ENCODE data around the gene YTHDF2.

- TF ChIP-seq, protein P1, sequence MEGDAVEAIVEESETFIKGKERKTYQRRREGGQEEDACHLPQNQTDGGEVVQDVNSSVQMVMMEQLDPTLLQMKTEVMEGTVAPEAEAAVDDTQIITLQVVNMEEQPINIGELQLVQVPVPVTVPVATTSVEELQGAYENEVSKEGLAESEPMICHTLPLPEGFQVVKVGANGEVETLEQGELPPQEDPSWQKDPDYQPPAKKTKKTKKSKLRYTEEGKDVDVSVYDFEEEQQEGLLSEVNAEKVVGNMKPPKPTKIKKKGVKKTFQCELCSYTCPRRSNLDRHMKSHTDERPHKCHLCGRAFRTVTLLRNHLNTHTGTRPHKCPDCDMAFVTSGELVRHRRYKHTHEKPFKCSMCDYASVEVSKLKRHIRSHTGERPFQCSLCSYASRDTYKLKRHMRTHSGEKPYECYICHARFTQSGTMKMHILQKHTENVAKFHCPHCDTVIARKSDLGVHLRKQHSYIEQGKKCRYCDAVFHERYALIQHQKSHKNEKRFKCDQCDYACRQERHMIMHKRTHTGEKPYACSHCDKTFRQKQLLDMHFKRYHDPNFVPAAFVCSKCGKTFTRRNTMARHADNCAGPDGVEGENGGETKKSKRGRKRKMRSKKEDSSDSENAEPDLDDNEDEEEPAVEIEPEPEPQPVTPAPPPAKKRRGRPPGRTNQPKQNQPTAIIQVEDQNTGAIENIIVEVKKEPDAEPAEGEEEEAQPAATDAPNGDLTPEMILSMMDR (IDR thresholded peaks at IDR 0.05) = no peak
- no peak for TF ChIP-seq POLR2A (IDR thresholded peaks at IDR 0.05)
These were observed 33.9 kb downstream of the YTHDF2 start for GRCh38 chr1:28770601-28771165.

All from sigmoid colon (tissue), 3 donors.